NOMO-1 treated with dmso at 0.1 percent for 144 hours (cell line): ENCODE results near the gene SLC22A31.

Experiments
- DNase-seq: peaks from one replicate; lab custom pipeline; 2025; ENCODE audit not compliant: unreplicated experiment; lab: John Stamatoyannopoulos, UW

The SLC22A31 gene

DNA sequence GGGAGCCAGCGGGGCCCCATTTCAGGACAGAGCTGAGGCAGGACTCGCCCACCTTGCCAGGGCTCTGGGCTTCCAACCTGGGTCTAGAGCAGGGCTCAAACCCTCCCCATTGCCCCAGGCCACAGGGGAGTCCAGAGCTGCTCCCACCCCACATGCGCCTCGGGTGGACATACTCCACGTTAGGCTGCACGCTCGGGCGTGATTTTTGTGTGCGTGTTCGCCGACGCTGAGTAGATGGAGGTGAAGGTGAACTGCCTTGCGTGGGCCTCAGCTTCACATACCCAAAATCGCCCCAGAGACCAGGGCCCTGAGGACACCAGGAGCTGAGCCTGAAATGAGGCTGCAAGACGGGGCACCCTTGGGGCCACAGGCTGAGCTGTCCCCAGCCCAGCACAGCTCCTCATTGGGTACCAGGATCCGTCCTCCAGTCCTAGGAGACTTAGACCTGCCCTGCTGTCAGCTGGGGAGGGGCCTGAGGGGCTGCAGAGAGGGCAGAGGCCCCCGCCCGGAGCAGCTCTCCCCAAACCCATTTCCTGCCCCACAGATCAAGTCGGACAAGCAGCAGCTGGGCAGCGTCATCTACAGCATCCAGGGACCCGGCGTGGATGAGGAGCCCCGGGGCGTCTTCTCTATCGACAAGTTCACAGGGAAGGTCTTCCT is 20.6 kb downstream of the SLC22A31 start:
- DNase-seq: no peak

DNA sequence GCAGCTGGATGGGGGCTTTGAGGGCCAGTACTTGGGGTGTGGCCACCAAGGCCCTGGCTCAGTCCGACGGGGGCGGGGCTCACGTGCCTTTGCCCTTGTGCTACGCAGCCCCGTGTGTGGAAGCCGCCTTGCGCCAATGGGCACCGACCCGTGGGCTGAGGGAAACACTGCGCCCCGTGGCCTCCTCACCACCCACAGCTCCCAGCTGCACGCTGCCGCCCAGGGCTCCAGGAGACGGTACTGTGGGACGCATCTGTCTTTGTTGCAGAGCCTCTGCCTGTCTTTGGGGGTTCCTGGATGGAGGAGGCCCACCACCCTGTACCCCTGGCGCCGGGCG is 21.2 kb downstream of the SLC22A31 start:
- DNase-seq: no peak

DNA sequence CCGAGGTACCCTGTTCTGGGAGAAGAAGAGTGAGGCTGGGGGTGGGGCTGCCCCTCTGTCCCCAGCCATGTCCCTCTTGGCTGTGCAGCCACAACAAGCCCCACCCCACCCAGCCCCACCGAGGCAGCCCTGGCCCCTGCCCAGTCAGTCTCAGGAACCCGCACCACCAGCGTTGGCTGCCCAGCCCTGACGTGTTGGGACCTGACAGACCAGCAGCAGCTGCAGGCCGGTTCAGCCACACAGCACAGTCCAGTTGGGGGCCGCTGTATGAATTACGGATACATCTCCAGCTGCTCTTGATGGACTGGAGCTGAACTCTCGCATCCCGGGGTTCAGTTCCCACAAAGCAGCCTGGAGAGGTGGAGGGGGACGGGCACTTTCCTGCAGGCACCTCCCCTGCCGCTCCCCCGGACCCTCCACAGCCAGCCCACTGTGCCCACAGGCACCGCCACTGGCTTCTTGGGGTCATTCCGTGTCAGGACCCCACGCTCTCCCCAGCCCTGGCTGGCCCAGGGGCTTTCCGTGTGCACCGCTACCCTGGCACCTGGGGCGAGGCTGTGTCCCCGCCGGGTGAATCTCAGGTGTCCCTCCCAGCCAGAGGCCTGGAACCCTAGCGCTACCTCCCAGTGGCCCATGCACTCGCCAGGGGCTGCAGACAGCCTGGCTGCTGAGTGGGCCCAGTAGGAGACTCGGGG is 21.7 kb downstream of the SLC22A31 start:
- no peak for DNase-seq

DNA sequence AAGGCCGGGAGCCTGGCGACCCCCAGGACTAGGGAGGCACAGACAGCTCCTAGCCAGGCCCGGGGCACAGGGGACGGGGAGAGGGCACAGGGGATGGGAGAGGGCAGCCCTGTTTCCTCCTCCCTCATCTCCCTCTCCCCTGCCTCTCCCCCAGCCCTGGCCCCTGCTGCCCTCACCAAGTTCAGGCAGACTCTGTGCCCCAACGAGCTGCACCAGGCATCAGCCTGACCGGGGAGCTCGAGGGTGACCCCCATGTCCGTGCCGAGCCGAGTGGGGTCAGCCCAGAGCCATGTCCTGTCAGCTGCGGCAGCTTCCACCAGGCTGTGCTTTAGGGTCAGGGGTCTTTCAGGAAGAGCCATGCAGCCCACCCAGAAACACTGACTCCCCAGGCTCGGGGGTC is 22.8 kb downstream of the SLC22A31 start:
- no peak for DNase-seq

- DNase-seq: no peak
These were observed 23.6 kb downstream of the SLC22A31 start for GRCh38 chr16:89176717-89177116.

DNA sequence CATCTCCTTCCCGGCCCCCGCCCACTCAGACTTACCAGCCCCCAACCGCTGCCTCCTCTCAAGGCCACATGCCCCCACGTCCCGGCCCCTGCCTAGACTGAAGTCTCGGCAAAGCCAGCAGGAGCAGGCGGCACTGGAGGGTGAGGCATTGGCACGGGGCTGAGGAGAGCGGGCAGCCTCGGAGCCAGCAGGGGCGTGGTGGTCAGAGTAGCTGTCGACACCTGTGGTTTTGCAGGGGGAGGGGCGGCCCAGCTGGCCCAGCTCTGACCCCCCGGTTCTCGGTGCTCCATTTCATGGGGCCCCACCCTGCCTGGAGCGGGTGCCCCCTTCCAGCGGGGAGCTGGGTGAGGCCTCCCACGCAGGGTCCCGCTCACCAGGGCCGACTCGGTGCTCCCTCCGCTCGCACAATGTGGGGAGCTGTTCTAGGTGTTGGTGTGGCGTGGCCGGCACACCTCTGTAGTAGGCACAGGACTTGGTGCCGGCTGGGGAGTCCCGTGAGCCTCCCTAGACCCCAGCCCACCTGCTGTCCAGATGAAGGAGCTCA is 24.1 kb downstream of the SLC22A31 start:
- DNase-seq: no peak

GRCh38 chr16:89175280-89176146 is 24.8 kb downstream of the SLC22A31 start:
- DNase-seq: no peak

GRCh38 chr16:89174877-89175276 is 25.5 kb downstream of the SLC22A31 start:
- DNase-seq: no peak

- no peak for DNase-seq
These were observed 26.1 kb downstream of the SLC22A31 start for GRCh38 chr16:89174055-89174827.

DNA sequence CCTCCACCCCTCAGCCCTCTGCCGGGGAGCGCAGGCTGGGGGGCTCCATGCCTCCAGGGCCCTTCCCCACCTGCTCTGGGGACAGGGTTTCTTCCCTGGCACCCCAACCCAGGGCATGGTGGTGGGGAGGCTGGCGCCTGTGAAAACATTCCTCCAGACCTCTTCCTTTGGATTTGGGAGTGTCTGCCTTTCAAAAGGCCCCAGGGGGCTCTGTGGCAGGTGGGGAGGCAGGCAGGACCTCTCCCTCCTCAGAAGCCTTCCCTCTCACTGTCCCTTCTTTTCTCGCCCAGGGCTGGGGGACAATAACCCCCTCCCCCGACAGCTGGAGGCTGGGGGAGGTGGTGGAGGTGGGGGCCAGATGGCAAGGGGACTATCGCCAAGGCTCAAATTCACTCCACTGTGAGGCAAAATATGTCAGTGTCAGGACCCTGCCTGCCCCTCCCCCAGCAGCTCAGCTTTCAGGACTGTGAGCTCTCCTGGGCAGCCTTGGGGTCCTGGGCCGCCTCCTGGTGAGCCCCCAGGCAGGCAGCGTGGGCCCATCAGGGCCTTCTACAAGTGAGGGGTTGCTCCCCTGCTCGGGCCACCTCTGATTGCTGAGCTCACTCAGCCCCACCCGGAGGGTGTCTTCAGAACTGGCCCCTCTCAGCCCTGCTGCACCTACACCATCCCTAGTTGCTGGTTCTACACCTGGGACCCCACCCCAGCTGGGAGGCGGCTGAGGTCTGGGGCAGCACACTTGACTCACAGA is 27.0 kb downstream of the SLC22A31 start:
- DNase-seq: no peak

- DNase-seq: no peak
These were observed 27.7 kb downstream of the SLC22A31 start for GRCh38 chr16:89172528-89173173.

DNA sequence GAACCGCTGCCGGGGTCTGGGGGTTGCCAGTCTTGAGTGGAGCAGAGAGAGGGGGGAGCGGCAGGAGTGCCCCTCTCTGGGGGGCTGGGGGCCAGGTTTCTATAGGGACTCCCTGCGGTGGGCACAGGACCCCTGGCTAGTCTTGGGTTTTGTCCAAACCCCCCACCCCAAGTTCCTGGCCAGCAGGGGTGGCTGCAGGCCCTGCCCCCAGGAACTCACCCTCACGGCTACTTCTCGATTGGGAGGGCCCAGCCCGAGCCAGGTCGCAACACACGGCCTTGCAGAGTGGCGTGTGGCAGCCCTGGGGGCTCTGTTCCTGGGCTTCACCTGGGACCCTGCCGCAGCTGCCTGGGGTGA is 28.2 kb downstream of the SLC22A31 start:
- DNase-seq: no peak

DNA sequence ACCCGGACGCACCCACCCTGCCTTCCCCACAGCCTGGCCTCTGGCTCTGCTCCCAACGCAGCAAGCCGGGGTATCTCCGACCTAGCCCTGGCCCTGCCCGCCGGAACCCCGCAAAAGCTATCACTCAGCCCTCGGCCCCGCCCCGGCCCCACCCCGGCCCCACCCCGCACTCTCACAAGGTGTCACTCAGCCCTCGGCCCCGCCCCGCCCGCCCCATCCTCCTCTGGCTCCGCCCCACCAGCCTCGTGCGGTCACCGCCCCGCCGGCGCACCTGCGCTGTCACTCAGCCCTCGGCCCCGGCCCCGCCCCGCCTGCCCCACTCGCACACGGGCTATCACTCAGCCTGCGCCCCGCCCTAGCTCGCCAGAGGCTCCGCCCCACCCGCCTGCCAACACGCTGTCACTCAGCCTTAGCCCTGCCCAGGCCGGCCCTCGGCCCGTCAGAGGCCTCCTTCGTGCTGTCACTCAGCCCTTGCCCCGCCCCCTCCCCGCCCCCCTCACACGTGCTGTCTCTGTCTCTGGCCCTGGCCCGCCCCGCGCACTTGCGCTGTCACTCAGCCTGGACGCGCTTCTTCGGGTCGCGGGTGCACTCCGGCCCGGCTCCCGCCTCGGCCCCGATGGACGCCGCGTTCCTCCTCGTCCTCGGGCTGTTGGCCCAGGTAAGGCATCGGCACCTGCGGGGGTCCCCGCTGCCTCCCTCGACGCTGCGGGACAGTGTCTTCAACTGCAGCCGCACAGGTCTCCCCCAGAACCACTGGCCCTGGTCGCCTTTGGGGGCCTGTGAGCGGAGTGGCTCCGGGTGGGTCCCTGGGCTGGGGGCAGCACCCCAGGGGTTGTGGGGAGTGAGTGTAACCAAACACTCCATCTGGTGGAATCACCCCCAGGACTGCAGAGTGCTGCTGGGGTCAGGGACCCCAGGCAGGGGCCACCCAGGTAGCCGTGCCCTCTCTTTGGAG is 28.8 kb downstream of the SLC22A31 start, which contains the start of gene CDH15:
Gene CDH15, plus strand, starts transcription at position 533 of the 955 bp plus-strand sequence. Its CDS starts 84 bp downstream, at position 617.
- peak; percentile 90 for DNase-seq

DNA sequence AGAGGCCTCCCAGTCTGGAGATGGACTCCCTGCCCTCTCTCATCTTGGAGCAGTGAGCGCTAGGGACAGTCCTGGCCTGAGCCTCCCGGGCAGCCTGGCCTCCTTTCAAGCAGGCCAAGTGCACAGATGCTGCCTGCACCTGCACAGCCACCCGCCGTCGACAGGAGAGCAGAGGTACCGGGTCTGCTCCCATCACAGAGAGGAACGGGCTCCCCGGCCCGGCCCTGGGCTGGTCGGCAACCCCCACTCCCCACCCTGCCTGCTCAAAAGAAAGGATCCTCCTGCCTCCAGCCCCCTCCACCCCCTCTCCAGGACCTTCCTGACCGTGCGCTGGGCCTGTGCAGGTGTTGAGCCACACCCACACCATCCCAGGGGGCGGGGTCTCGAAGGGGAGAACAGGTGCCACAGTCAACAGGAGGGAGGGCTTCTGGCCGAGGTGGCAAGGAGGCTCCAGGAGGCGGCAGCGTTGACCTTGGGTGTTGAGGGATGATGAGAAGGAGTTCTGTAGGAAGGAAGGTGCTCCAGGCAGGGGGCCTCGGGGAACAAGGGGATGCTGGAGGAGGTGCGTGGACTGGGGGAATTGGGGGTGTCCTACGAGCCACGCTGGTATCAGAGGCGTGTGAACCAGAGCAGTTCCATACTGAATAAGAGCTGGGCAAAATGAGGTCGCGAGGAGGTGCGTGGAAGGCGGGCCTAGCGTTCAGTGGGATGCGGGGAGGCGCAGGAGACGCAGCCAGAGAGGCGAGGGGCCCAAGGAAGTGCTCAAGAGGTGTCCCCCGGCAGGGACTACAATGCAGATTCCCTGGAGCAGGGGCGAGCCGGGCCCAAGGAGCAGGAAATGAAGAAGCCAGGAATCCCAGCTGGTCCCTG is 29.8 kb downstream of the SLC22A31 start:
- DNase-seq: no peak

DNA sequence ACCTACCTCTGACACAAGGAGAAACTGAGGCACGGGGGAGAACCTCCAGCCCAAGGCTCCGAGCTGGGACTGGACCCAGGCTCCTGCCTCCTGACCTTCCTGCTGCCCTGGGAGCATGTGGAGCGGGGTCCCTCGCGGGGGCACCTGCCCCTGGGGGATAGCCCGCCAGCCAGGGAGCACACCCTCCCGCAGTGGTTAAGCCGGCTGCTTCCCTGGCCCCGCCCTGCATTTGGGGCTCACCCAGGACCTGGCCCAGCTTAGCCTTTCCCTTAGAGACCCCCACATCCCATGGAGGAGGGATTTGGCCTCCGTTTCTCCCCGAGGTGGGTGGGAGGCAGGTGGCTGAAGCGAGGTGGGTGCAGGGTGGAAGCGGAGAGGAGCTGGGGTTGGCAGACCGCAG is 30.6 kb downstream of the SLC22A31 start:
- DNase-seq: no peak

DNA sequence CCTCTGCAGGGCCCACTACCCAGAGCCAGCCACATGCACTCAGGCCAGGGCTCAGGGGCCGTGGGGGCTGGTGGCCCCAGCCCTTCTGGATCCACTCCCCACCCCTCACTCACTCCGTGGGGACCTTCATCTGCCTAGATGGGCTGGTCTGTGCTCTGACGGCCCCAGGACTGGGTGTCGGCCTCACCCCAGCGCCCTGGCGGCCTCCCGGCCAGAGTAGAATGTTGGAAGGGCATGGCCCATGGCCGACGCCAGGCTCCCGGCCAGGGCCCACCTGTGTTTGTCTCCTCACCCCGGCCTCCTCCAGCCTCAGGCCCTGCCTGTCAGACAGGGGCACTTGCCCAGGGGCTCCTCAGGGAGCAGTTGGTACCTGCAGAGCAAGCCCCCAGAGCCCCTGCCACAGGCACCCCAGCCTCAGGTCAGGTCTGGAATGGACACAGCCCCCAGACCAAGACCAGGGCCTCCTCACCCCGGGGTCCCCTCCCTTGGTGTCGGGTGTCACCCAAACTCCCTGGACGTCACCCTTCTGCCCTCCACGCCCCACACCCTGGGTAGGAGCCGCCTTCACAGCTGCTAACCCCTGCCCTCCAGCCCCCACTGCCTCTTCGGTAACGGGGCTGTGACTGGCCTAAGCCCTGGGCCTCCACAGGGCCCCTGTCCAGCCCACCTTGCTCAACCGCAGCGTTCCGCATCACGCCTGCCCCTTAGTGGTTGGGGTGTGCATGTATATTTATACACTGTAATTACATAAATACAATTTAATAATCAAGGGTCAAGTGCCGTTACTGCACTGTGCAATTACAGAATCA is 31.8 kb downstream of the SLC22A31 start:
- no peak for DNase-seq

DNA sequence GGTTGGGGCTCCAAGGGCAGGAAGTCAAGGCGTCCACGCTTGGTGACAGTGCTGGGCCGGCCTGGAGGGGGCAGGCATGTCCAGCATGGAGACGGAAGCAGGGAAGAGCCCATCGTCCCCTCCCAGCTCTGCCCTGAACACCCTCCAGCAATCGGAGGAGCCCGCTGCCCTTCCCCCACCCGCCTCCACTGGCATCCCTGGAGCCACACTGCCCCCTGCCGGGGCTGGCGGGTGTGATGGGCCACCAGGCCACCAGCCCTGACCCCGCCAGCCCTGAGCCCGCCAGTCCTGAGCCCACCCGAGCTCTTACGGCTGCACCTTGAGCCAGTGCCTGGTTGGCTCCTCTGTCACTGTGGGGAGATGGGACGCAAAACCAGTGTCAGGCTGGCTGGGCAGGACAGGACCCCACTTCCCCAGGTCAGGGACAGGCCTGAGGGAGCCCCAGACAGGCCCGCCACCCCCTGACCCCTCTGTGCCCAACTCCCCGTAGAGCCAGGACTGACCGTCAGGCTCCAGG is 32.9 kb downstream of the SLC22A31 start:
- peak; percentile 59 for DNase-seq
